K562 (cell line): ENCODE measurements around the gene LHB. TPM values are rescaled to one million over a fixed set of nuclear protein-coding genes. Genes with fewer than 3 reads are reported as not detected.
A peak's percentile ranks its signal among the peaks of the same experiment; 100 is the strongest.

Experiments
- ATAC-seq: fragments of 200-7000 bp; cut with Tn5 transposase; 3 replicates; pipeline ENCODE4 v1.9.1; 2020; ENCODE audit warnings: moderate library complexity
- BruUV-seq: library from RNA; stranded (reverse); fragments of 400-500 nt; replicated peaks from 2 replicates; lab custom pipeline; 2021; lab: Mats Ljungman, UMichigan
- CTCF ChIA-PET: fragments of 300-600 bp; formaldehyde crosslinking; extraction: SDS; loops from one replicate; lab custom pipeline; 2021; ENCODE audit warnings: low intra/inter-chr PET ratio; lab: Yijun Ruan, JAX
- POLR2A ChIA-PET: fragments of 300-600, 350-650 bp; sonication (Branson Sonifier 250); formaldehyde crosslinking; extraction: SDS; loops from one replicate; lab custom pipeline; 2021; ENCODE audit warnings: antibody characterized with exemption, inconsistent platforms; lab: Yijun Ruan, JAX
- DNase-seq, 4 experiments: peaks; one replicate each; pipeline versions ENCODE4 v3.0.0 to v3.0.0-alpha.2; 2011 to 2018; ENCODE audit warnings: low spot score in 3 of 4, mixed read lengths in 3 of 4; ENCODE audit errors: extremely low read depth in 1 of 4
- FAIRE-seq: peaks from 2 replicates; lab custom pipeline; 2011; peaks lifted over from hg19 to GRCh38; lab: Jason Lieb, UNC
- H2AFZ ChIP-seq: 2 replicates; pipeline ENCODE4 v1.6.0; 2011; ENCODE audit warnings: low read depth, low read length, control low read depth, inconsistent platforms
- H3K27ac ChIP-seq: fragments of 200-600 bp; 3 replicates; pipeline ENCODE4 v1.8.0; 2011; ENCODE audit warnings: low read depth, mild to moderate bottlenecking, control low read depth, inconsistent platforms, low read length, moderate library complexity, mixed read lengths; ENCODE audit errors: extremely low read depth
- H3K27me3 ChIP-seq, 2 experiments: fragments of 300-600 bp in 1 of 2; 2 replicates in 1 of 2; 3 replicates in 1 of 2; pipeline versions ENCODE4 v1.6.0 to v1.8.0; 2011; ENCODE audit warnings: inconsistent platforms in 2 of 2, low read length in 2 of 2, mild to moderate bottlenecking in 1 of 2, mixed read lengths in 1 of 2, moderate library complexity in 1 of 2; ENCODE audit not compliant: control insufficient read depth in 2 of 2, insufficient read depth in 2 of 2
- H3K36me3 ChIP-seq: fragments of 300-600 bp; 3 replicates; pipeline ENCODE4 v1.8.0; 2011; ENCODE audit warnings: mild to moderate bottlenecking, low read length, inconsistent platforms; ENCODE audit not compliant: control insufficient read depth, insufficient read depth
- H3K4me1 ChIP-seq, 2 experiments: fragments of 200-600 bp in 1 of 2; replicated peaks in 1 of 2; 2 replicates in 1 of 2; 3 replicates in 1 of 2; pipeline versions ENCODE4 v1.5.1 to v1.8.0; 2011; ENCODE audit warnings: inconsistent platforms in 2 of 2, low read length in 2 of 2, mild to moderate bottlenecking in 1 of 2, mixed read lengths in 1 of 2, moderate library complexity in 1 of 2; ENCODE audit not compliant: control insufficient read depth in 2 of 2, insufficient read depth in 2 of 2
- H3K4me2 ChIP-seq: 2 replicates; pipeline ENCODE4 v1.6.1; 2011; ENCODE audit warnings: low read length, control low read depth, inconsistent platforms, mixed read lengths; ENCODE audit not compliant: insufficient read depth
- H3K4me3 ChIP-seq: fragments of 200-600 bp; sonication (generic), shearing (Covaris generic); 2 replicates; pipeline ENCODE4 v1.5.1; 2016; ENCODE audit warnings: control low read depth, inconsistent platforms
- H3K79me2 ChIP-seq: fragments of 200-600 bp; 3 replicates; pipeline ENCODE4 v1.8.0; 2011; ENCODE audit warnings: low read length, inconsistent platforms; ENCODE audit not compliant: control insufficient read depth, insufficient read depth
- H3K9ac ChIP-seq, 2 experiments: 2 replicates each; pipeline versions ENCODE4 v1.6.0 to v1.6.1; 2011; ENCODE audit warnings: low read depth in 2 of 2, low read length in 2 of 2, control low read depth in 1 of 2, inconsistent platforms in 1 of 2, mild to moderate bottlenecking in 1 of 2, mixed read lengths in 1 of 2; ENCODE audit not compliant: insufficient read depth in 1 of 2
- H3K9me1 ChIP-seq: one replicate; pipeline ENCODE4 v1.6.0; 2011; ENCODE audit warnings: inconsistent platforms, mild to moderate bottlenecking, low read length, moderate library complexity; ENCODE audit not compliant: control insufficient read depth, insufficient read depth
- H3K9me3 ChIP-seq: replicated peaks from 2 replicates; pipeline ENCODE4 v1.5.1; 2011; ENCODE audit warnings: low read depth, low read length, inconsistent platforms; ENCODE audit not compliant: control insufficient read depth, insufficient read depth
- H4K20me1 ChIP-seq: replicated peaks from 2 replicates; pipeline ENCODE4 v1.6.1; 2011; ENCODE audit warnings: low read length, inconsistent platforms, mixed read lengths; ENCODE audit not compliant: control insufficient read depth, insufficient read depth
- DIDO1 ChIP-seq: fragments of 450-650 bp; IDR thresholded peaks from 2 replicates; pipeline ENCODE4 v1.6.1; 2016; ENCODE audit warnings: low read depth, missing biosample characterization, missing genetic modification characterization
- WGBS: fragments of 100-300 bp; shearing (Covaris generic); methylation state at CpG from one replicate; pipeline ENCODE4 v1.1.6; 2016; ENCODE audit warnings: low coverage, mixed read lengths; ENCODE audit not compliant: insufficient coverage; ENCODE audit errors: missing lambda C conversion rate; 5-methylcytosine and 5-hydroxymethylcytosine counted together
- in situ Hi-C: fragments of 300-500 bp; cut with MboI; formaldehyde crosslinking; loops from 4 replicates; pipeline ENCODE4 v1.15.0; 2018; ENCODE audit warnings: inconsistent platforms, mixed read lengths
- intact Hi-C: fragments of 100-400 bp; cut with micrococcal nuclease; formaldehyde crosslinking; loops from 2 replicates; pipeline ENCODE4 v1.14.2; 2022
- polyA plus RNA-seq, 8 experiments: library from polyadenylated mRNA; depleted of rRNA in 4 of 8; stranded (reverse) in 5 of 8; unstranded in 3 of 8; fragments of >200 nt; fragmentation: Nextera tagmentation in 2 of 8; fragmentation: Illumina TruSeq in 1 of 8; extraction: Ambion mirVana in 2 of 8; extraction: Trizol in 1 of 8; gene quantifications; 2 replicates each; pipeline versions ENCODE4 v1.2.1 to v1.2.3, GENCODE V29; 2011 to 2014; ENCODE audit warnings: inconsistent platforms in 1 of 8, missing spikeins in 1 of 8
- total RNA-seq, 7 experiments: library from RNA; depleted of rRNA in 6 of 7; stranded (reverse); fragments of >200 nt in 6 of 7; fragmentation: Illumina TruSeq in 2 of 7; extraction: Trizol in 2 of 7; gene quantifications; 2 replicates each; pipeline versions ENCODE4 v1.2.1 to v1.2.3, GENCODE V29; 2011 to 2021; ENCODE audit warnings: low replicate concordance in 1 of 7
- TF ChIP-seq, protein P1 (sequence below): fragments of 450-650 bp; IDR thresholded peaks from 2 replicates; pipeline ENCODE4 v1.6.1; 2016

The LHB gene
- total and polyA plus RNA-seq, 9 of the 15 experiments (the other 6 are each of a cell fraction or from before 2014, with no cell fraction given): 0.54 TPM; not detected in 8

- CTCF ChIA-PET: no interaction called here
- Histone ChIP-seq H4K20me1 (peaks cover 9% of the 10 kb centered on the region; the same call in 1 of the 2 replicates), H3K4me2 (no peak overlapping the region), H3K27me3 (no peaks in the 10 kb centered on the region), H2AFZ (no peak overlapping the region), H3K36me3 (peaks cover 13% of the 10 kb centered on the region; the same call in 2 of the 3 replicates), H3K4me1 (peaks cover 21 to 52% of the 10 kb centered on the region in 2 experiments; a peak in 4 of 5 replicates), H3K9me3 (no peaks in the 10 kb centered on the region), H3K4me3 (no peak overlapping the region), H3K27ac (no peak overlapping the region), H3K9me1 (peaks cover 7% of the 10 kb centered on the region), H3K9ac (no peak overlapping the region), H3K79me2 (no peaks in the 10 kb centered on the region)
- FAIRE-seq (no peak), ATAC-seq (no peak), DNase-seq (no peak)
- in situ Hi-C loops (no loop called here), intact Hi-C loops (no loop called here)
- 23% methylated on average over 7 of the region's 11 CpGs for WGBS
- TF ChIP-seq, protein P1, sequence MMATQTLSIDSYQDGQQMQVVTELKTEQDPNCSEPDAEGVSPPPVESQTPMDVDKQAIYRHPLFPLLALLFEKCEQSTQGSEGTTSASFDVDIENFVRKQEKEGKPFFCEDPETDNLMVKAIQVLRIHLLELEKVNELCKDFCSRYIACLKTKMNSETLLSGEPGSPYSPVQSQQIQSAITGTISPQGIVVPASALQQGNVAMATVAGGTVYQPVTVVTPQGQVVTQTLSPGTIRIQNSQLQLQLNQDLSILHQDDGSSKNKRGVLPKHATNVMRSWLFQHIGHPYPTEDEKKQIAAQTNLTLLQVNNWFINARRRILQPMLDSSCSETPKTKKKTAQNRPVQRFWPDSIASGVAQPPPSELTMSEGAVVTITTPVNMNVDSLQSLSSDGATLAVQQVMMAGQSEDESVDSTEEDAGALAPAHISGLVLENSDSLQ: peak; percentile 60; the same call in 1 of the 2 replicates
- TF ChIP-seq DIDO1 (tag): no peak
- BruUV-seq: no TSS peak
- POLR2A ChIA-PET: interaction anchor here (0.6 to 0.8 kb wide), 2 partner anchors 23 to 75 kb away, joined by 3 read pairs; no protein-coding TSS in a partner anchor
Observed at GRCh38 chr19:49020342-49020741, 3.5 kb upstream of the LHB start.
